GM19395 (cell line): ENCODE results near the gene THBD.
"Not testable (repeated sequence)": the region's sequence is repeated elsewhere in the genome, so short reads cannot be mapped to it uniquely, and the experiment has no call there.

ENCODE experiments used
- ATAC-seq: cut with Tn5 transposase; IDR thresholded peaks from one replicate; pipeline ENCODE4 v1.9.1; 2021; ENCODE audit warnings: mild to moderate bottlenecking, moderate library complexity; ENCODE audit not compliant: unreplicated experiment

THBD gene

DNA sequence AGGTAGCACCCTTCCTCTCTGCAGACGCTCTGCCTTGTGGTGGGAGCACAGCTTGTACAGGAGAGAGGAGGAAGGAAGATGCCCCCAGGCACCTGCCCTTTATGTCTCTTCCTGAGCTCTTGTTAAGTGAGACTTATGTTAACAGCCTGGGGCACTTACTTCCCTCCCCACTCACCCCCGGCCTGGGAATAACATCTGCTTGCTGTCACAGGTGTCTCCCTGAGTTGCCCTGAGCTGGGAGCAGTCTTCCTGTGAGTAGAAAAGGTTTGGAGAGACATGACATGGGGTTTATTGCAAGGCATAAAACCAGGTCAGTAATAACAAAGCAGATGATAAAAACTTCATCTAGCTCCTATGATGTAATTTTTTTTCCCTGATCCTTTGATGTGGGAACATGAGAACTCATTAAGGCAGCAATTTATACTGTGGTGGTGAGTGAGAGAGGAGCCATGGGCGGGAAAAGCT, 12.4 kb downstream of the THBD start:
- ATAC-seq: no peak

GRCh38 chr20:23036371-23036770, 13.1 kb downstream of the THBD start:
- ATAC-seq: no peak

DNA sequence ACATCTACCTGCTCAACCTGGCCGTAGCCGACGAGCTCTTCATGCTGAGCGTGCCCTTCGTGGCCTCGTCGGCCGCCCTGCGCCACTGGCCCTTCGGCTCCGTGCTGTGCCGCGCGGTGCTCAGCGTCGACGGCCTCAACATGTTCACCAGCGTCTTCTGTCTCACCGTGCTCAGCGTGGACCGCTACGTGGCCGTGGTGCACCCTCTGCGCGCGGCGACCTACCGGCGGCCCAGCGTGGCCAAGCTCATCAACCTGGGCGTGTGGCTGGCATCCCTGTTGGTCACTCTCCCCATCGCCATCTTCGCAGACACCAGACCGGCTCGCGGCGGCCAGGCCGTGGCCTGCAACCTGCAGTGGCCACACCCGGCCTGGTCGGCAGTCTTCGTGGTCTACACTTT, 13.7 kb downstream of the THBD start:
- no peak for ATAC-seq

- ATAC-seq: no peak
Observed at GRCh38 chr20:23034721-23035671, 14.5 kb downstream of the THBD start, which contains the start of gene SSTR4. SSTR4 (plus strand) TSS chr20:23035312; CDS start chr20:23035484, 172 bp downstream.

DNA sequence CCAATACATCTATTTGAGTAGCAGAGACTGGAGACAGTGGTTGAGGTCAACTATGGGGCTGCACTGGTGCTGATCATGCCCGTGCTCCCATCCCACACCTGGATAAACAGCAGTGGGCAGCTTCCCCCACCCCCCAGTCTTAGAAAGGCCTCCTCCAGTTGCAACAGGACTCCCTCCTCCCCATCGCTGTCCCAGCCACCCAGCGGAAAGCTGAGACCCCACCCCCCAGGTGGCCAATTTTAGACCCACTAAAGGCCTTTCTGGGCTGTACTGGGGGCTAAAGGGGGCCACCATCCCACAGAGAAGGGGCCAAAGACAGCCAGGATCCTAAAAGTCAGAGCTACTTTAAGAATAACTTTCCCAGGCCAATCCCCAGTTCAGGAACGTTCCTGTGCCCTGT, 15.6 kb downstream of the THBD start:
- ATAC-seq: no peak

DNA sequence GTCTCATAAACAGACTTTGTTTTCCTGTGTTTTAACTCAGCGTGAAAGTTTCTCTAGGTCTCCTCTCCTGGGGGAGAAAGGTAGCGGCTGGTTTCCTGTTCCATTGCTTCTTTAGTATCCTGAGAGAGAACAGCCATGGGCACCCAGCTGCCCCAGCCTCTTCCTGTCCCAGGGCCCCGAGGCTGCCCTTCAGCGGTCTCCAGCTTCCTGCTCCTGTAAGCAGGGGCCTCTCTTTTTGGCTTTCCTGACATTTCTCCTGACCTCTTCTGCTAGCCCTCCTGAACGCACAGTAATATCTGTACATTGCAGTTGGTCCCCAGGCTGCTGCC, 16.8 kb downstream of the THBD start:
- no peak for ATAC-seq

GRCh38 chr20:23032056-23032749, 17.3 kb downstream of the THBD start:
- no peak for ATAC-seq

DNA sequence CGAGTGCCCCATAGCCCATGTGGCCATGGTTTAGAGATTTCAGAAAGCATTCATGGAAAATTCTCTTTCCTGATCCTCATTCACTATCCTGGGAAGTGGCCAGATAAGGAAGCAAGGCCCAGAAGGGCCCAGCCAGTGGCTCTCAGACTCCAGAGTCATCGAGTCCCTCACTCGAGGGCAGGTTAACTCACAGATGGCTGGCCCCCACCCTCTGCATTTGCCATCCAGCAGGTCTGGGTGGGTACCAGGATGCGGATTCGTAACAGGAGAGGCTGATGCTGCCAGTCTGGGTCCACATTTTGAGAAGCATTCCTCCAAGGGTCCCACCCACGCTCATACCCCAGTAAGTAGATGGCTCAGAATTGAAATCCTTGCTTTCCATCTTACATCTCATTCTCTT, 18.1 kb downstream of the THBD start:
- no peak for ATAC-seq

DNA sequence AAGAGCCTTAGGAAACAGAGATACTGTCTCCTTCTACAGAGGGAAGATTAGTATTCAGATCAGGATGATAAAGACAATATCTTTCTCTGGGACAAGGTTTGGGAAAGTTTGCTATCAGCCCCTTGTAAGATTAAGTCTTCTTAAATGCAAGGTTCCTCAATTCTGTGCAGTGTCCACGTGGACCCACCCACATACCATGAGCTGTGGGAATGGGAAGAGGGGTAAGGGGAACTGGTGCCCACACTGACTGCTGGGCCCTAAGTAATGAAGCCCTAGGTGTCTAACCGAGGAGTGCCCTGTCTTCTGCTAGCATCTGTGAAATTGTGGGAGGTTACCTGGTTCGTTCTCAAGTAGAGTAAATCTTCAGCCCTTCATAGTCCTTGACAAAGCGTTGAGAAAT, 20.1 kb downstream of the THBD start:
- no peak for ATAC-seq

GRCh38 chr20:23028392-23028791, 21.1 kb downstream of the THBD start:
- no peak for ATAC-seq

DNA sequence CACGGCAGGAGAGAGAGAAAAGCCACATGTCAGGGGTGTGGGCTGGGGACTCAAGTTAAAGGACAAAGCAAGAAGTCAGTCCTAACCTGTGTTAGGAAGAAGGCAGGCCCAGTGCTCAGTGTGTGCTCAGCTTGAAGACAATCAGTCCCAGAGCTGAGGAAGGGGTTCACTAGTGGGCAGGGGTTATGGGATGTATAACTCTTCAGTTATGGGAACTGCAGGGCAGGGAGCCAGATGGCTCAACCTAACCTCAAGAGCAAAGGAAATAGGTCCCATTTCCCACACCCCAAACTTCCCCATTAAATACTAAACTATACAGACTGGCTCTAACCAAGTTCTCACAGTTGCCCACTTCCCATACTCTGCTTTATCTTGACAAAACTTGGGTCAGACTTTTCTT, 21.8 kb downstream of the THBD start:
- ATAC-seq: no peak

DNA sequence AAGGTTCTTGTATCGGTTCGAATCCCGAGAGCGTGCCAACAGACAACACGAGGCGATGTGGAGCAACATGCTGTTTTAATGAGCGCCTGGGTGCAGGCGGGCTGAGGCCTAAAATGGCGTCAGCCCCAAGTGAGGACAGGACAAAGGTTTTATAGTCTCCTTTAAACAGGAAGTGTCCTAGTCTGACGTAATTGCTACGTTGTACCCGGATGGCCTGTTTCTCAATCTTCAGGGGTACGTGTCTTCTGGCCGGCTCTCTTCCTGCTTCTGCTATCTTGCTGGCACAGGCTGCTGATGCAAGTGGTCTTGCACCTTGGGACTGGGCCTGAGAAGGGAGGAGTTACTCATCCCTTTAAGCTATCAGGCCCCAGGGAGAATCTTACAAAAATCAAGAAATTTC, 24.0 kb downstream of the THBD start:
- ATAC-seq: not testable (repeated sequence)

- no peak for ATAC-seq
Observed at GRCh38 chr20:23024701-23025100, 24.8 kb downstream of the THBD start.

DNA sequence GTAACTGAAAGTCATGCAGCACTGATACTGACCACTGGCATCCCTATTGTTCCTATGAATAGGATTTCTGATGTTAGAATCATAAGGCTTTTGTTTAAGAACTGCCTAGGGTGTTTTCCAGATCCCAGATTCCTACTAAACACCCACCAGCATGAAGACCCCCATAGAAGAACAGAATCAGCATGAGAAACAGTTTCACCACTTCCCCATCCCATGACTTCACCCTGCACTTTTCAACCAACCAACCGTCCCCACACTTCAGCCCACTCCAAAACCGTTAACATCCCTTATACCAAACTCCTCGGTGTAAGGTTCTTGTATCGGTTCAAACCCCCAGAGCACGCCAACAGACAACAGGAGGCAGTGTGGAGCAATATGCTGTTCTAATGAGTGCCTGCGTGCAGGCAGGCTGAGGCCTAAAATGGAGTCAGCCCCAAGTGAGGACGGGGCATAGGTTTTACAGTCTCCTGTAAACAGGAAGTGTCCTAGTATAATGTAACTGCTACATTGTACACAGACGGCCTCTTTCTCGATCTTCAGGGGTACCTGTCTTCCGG, 25.8 kb downstream of the THBD start:
- no peak for ATAC-seq

DNA sequence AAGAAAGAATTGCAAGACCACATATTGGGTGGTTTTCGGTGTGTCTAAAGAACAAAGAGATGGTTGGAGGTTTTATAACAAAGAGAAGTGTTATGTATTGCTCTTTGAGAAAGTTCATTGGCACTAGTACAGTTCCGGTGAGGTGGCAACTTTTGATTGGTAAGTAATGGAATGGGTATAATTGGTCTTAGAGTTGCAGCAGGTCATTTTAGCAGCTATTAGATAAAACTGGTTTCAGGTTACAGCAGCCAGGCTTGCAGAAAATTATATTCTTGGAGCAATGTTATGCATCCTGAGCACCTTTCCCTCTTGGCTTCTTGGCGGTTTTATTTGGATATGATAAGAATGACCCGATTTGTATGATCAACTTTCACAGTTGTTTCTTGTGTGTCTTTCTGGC, 26.6 kb downstream of the THBD start:
- no peak for ATAC-seq

DNA sequence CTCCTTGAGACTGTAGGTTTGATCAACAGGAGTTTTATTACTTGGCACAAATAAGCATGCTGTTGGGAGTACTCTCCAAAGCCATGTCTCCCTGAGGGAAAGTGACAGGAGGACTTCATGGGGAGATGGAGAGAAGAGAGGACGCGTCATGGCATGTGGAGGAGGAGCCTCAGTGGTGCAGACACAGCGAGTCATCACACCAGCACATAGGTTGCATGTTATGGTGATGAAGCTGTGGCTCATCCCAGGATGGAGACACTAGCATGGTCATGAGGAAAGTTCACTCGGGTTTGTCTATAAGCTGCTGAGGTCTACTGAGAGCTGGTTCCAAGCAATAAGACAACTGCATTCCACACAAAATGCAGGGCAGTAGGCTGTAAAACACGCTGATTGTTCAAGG, 27.5 kb downstream of the THBD start:
- no peak for ATAC-seq

DNA sequence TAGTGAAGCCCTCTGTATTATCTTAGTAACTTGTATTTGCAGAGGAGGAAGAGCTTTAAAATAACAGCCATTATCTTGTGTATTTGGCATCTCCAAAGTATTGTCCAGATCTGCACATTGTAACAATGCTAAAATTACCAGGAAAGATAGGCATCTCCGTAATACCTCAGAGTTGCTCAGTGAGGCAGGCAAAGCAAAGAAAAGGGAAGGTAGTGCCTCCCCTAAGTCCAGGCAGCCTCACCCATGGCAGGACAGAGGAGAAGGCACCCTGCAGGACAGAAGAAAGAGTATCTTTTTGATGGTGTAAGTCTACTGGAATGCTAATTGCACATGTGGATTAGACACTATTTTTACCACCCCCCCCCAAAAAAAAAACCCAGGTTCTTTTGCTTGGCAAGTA, 27.9 kb downstream of the THBD start:
- ATAC-seq: no peak

DNA sequence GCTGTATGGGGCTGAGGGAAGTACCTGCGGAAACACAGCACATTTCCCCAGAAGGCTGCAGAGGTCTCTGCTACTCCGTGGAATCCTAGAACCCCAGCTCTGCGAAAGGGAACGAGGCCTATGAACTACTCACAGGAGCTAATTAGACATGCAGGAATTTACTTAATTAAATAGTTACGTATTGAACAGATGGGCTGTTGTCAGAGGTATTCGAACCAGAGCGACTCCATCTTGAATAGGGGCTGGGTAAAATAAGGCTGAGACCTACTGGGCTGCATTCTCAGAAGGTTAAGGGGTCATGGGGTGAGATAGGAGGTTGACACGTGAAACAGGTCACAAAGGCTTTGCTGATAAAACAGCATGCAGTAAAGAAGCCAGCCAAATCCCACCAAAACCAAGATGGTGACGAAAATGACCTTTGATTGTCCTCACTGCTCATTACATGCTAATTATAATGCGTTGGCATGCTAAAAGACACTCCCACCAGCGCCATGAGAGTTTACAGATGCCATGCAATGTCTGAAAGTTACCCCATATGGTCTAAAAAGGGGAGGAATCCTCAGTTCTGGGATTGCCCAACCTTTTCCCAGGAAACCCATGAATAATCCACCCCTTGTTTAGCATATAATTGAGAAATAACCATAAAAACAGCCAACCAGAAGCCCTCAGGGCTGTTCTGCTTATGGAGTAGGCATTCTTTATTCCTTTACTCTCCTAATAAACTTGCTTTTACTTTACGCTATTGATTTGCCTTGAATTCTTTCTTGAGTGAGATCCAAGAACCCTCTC, 29.0 kb downstream of the THBD start:
- ATAC-seq: no peak

DNA sequence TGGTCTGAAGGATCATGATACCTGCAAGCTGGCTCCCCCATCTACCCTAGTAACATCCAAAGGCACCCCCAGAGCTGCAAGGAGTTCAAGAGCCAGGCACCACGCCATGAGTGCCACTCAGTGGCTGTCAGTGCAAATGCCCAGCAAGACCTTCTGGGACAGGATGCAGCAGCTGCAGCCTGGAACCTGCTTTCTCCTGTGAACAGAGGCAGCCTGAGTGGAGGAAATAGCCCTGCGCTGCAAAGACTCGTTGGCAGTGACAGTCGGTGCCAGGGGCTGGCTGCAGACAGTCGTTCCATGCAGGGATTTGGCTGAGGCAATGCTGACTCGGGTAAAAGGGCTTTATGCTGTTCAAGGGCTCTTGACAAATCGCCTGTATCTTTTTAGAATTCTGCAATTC, 30.1 kb downstream of the THBD start:
- no peak for ATAC-seq

- no peak for ATAC-seq
Observed at GRCh38 chr20:23018941-23019340, 30.5 kb downstream of the THBD start.

DNA sequence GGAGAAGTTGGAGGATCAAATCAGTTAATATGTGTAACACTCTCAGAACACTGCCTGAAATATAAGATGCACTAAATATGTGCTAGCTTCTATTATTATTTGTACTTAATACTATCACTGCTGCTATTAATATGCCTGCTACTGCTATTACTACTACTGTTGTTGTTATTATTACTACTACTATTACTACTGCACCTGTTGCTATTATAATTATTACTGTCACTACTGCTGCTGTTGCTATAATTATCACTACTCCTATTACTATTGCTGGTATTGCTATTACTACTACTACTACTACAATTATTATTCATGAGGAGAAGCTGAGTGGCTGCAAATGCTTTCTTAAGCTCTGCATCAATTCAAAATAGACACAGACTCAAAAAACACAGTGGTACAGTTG, 31.0 kb downstream of the THBD start:
- no peak for ATAC-seq
